Lung (tissue), 16 donors: Measurements from ENCODE around the gene NEURL1B. TPM values are rescaled to one million over a fixed set of nuclear protein-coding genes. Genes with fewer than 3 reads are reported as not detected.

Experiments used
- ATAC-seq: fragments of 200-7000 bp; cut with Tn5 transposase; one replicate; pipeline ENCODE4 v1.9.1; 2020; ENCODE audit warnings: moderate number of reproducible peaks; ENCODE audit not compliant: insufficient read depth, low FRiP score
- DNase-seq, 3 donors: peaks; one replicate each; pipeline ENCODE4 v3.0.0-alpha.2; 2013 to 2017
- H3K27ac ChIP-seq, 2 donors: one replicate each; pipeline ENCODE4 v1.5.1; 2013; ENCODE audit warnings: mild to moderate bottlenecking in 2 of 2, moderate library complexity in 2 of 2, control low read depth in 1 of 2, inconsistent platforms in 1 of 2, low read depth in 1 of 2, low read length in 1 of 2
- H3K27me3 ChIP-seq, 3 donors: one replicate each; pipeline ENCODE4 v1.5.1; 2013; ENCODE audit warnings: low read length in 2 of 3; ENCODE audit not compliant: control insufficient read depth in 3 of 3, insufficient read depth in 3 of 3
- H3K36me3 ChIP-seq, 4 donors: one replicate each; pipeline ENCODE4 v1.5.1; 2013; ENCODE audit warnings: low read length in 4 of 4, mild to moderate bottlenecking in 1 of 4, moderate library complexity in 1 of 4; ENCODE audit not compliant: control insufficient read depth in 4 of 4, insufficient read depth in 4 of 4
- H3K4me1 ChIP-seq, 5 donors: one replicate each; pipeline ENCODE4 v1.5.1; 2013; ENCODE audit warnings: low read length in 5 of 5, mild to moderate bottlenecking in 2 of 5, moderate library complexity in 1 of 5; ENCODE audit not compliant: control insufficient read depth in 5 of 5, insufficient read depth in 5 of 5
- H3K4me3 ChIP-seq: one replicate; pipeline ENCODE4 v1.5.1; 2013; ENCODE audit warnings: mild to moderate bottlenecking, control low read depth, moderate library complexity
- H3K9ac ChIP-seq, 2 donors: one replicate each; pipeline ENCODE4 v1.5.1; 2013; ENCODE audit warnings: low read length in 2 of 2, control low read depth in 1 of 2; ENCODE audit not compliant: insufficient read depth in 1 of 2
- H3K9me3 ChIP-seq, 4 donors: one replicate each; pipeline ENCODE4 v1.5.1; 2013; ENCODE audit warnings: low read length in 3 of 4, mild to moderate bottlenecking in 1 of 4, moderate library complexity in 1 of 4; ENCODE audit not compliant: control insufficient read depth in 4 of 4, insufficient read depth in 3 of 4
- WGBS, 2 donors: extraction: QIAGEN DNeasy Blood & Tissue Kit; methylation state at CpG; one replicate each; pipeline ENCODE4 v1.1.7; 2013; 5-methylcytosine and 5-hydroxymethylcytosine counted together
- long read RNA-seq, 5 donors: transcript quantifications; one replicate each; lab custom pipeline, GENCODE V29; 2026
- polyA plus RNA-seq, 2 donors: library from polyadenylated mRNA; stranded (reverse); fragments of 200-250 nt; gene quantifications; one replicate each; pipeline ENCODE4 v1.2.1, GENCODE V29; 2013
- total RNA-seq, 2 donors: library from RNA; depleted of rRNA in 1 of 2; stranded (reverse); fragments of >200 nt in 1 of 2; gene quantifications; one replicate each; pipeline ENCODE4 v1.2.1, GENCODE V29; 2014 to 2021
- TF ChIP-seq, protein P1 (sequence below): IDR thresholded peaks from 2 replicates; pipeline ENCODE4 v1.5.1; 2012; ENCODE audit warnings: mild to moderate bottlenecking; ENCODE audit errors: control extremely low read depth, extremely low read depth
- donor health status: control.
- donor health status: control.
- donor health status: Bipolar disorder and iron deficiency.
- donor health status: healthy.
- donor health status: DM: yes; HTN: yes; CAD: no.

NEURL1B gene, protein sequence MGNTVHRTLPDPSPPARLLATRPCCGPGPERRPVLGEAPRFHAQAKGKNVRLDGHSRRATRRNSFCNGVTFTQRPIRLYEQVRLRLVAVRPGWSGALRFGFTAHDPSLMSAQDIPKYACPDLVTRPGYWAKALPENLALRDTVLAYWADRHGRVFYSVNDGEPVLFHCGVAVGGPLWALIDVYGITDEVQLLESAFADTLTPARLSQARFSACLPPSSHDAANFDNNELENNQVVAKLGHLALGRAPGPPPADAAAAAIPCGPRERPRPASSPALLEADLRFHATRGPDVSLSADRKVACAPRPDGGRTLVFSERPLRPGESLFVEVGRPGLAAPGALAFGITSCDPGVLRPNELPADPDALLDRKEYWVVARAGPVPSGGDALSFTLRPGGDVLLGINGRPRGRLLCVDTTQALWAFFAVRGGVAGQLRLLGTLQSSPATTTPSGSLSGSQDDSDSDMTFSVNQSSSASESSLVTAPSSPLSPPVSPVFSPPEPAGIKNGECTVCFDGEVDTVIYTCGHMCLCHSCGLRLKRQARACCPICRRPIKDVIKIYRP
- total RNA-seq (10 to 100 TPM; 17.5 to 26.4 TPM), polyA plus RNA-seq (1 to 10 TPM; 5.1 to 6.0 TPM)
- long read RNA-seq, donor 1, full-length matches to known transcripts = 1 of 1 reads
- long read RNA-seq, donor 1, partial matches to known transcripts = 0 of 1 reads
- long read RNA-seq, donor 1, other reads (novel, unspliced or antisense) = 0 of 1 reads
- long read RNA-seq, donor 2 = 0 reads
- long read RNA-seq, donor 3, full-length matches to known transcripts = 1 of 1 reads
- long read RNA-seq, donor 3, partial matches to known transcripts = 0 of 1 reads
- long read RNA-seq, donor 3, other reads (novel, unspliced or antisense) = 0 of 1 reads
- long read RNA-seq, donor 4 = 0 reads
- long read RNA-seq, donor 5, full-length matches to known transcripts = 4 of 4 reads
- long read RNA-seq, donor 5, partial matches to known transcripts = 0 of 4 reads
- long read RNA-seq, donor 5, other reads (novel, unspliced or antisense) = 0 of 4 reads

DNA sequence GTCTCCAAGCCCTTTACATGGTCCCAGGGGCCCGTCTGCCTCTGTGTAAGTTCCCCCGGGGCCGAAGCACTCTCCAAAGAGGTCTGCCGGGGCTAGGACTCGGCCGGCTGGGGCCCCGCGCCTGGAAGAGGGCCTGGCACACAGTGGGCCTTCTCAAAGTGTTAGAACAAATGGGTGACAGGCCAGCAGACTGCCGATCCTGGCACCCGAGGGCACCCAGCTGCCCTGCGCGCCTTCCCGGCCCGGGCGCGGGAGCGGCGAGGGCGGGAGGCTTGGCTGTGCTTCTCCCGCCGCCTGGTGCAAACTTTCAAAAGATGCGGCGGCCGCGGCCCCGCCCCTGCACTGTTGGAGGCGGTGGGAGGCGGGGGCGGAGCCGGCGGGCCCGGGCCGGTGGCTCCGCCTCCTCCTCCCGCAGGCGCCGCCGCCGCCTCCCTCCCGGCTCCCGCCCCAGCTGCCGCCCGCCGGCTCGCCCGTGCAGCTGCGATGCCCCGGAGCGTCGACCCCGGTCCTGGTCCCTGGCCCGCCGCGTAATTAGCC lies at the start of gene NEURL1B:
NEURL1B (plus strand) TSS at position 442 of the 537 bp plus-strand sequence. CDS start 144 bp downstream, outside the sequence.
- peak; percentile 87 to 93 (median 89) for DNase-seq
- Histone ChIP-seq H3K27me3 (no peaks in the 10 kb centered on the region), H3K4me3 (peak within 1 kb of the TSS; percentile 68), H3K4me1 (peaks cover 0 to 26% (median 2%) of the 10 kb centered on the region in 5 donors), H3K36me3 (peaks cover 0 to 4% (median 0%) of the 10 kb centered on the region in 4 donors), H3K9me3 (no peaks in the 10 kb centered on the region), H3K9ac (peak within 1 kb of the TSS in 1 of 2 donors; percentile 37), H3K27ac (peak within 1 kb of the TSS; percentile 79 to 90)
- ATAC-seq = peak; percentile 87
- 1% methylated on average over 29 to 54 of the region's 54 CpGs for WGBS, 2 donors
- TF ChIP-seq, protein P1, sequence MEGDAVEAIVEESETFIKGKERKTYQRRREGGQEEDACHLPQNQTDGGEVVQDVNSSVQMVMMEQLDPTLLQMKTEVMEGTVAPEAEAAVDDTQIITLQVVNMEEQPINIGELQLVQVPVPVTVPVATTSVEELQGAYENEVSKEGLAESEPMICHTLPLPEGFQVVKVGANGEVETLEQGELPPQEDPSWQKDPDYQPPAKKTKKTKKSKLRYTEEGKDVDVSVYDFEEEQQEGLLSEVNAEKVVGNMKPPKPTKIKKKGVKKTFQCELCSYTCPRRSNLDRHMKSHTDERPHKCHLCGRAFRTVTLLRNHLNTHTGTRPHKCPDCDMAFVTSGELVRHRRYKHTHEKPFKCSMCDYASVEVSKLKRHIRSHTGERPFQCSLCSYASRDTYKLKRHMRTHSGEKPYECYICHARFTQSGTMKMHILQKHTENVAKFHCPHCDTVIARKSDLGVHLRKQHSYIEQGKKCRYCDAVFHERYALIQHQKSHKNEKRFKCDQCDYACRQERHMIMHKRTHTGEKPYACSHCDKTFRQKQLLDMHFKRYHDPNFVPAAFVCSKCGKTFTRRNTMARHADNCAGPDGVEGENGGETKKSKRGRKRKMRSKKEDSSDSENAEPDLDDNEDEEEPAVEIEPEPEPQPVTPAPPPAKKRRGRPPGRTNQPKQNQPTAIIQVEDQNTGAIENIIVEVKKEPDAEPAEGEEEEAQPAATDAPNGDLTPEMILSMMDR = no peak

DNA sequence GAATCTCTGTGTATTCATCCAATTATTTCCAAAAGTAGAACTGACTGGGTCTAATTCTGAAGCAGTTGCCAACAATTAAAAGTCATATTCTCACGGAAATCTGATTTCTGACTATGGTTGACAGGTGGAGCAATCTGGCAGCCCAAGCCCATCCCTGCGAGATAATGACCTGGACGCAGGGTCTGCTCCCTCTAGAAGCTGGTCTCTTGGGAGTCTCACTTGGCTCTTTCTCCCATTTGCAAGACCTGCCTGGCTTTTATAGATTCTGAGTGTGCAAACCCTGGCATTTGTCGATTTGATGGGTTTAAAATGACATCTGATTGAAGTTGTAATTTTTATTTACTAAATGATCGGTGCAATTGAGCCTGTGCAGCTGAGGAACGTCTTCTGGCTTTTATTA lies 49.4 kb upstream of the NEURL1B start:
- no peak overlapping the region for H3K9ac ChIP-seq
- TF ChIP-seq, protein P1 = no peak
- no peaks in the 10 kb centered on the region for H3K9me3 ChIP-seq
- no peak for DNase-seq
- H3K36me3 ChIP-seq = no peaks in the 10 kb centered on the region
- no peak for ATAC-seq
- H3K27ac ChIP-seq = no peak overlapping the region
- H3K4me3 ChIP-seq = no peak overlapping the region
- H3K4me1 ChIP-seq = peaks cover 0 to 1% (median 0%) of the 10 kb centered on the region in 5 donors
- WGBS, 2 donors = 84 to 90% methylated on average over 6 of the region's 6 CpGs
- no peaks in the 10 kb centered on the region for H3K27me3 ChIP-seq

DNA sequence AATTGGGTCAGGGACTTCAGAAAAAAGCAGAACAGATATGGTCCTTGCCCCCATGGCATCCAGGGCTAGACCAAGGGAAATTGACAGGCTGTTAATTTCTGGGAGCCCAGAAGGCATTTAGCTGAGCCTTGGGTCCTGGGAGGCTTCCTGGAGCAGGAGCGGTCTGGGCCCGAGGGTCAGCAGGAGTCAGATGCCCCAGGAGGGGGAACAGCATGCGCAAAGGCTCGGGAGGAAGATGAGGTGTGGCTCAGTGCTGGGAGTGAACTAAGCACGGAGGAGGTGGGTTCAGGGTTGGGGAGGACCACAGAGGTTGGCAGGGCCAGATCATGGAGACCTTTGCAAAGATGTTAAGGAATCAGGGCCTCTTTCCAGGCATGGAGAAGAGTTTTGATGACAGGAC lies 48.2 kb upstream of the NEURL1B start:
- Histone ChIP-seq H3K27ac (no peak overlapping the region), H3K9ac (no peak overlapping the region), H3K27me3 (peaks cover 0 to 3% (median 0%) of the 10 kb centered on the region in 3 donors), H3K9me3 (peaks cover 0 to 1% (median 0%) of the 10 kb centered on the region in 4 donors), H3K36me3 (no peaks in the 10 kb centered on the region), H3K4me3 (no peak overlapping the region), H3K4me1 (peaks cover 0 to 2% (median 0%) of the 10 kb centered on the region in 5 donors)
- 91 to 93% methylated on average over 5 of the region's 5 CpGs for WGBS, 2 donors
- no peak for DNase-seq
- ATAC-seq = no peak
- TF ChIP-seq, protein P1 = no peak
